ENCODE measurements around the gene APOBEC3F.
"Not testable (repeated sequence)": the region's sequence is repeated elsewhere in the genome, so short reads cannot be mapped to it uniquely, and the experiment has no call there.

APOBEC3F gene

GRCh38 chr22:39040538-39041296, at the start of gene APOBEC3F:
TSS of gene APOBEC3F (plus strand) at chr22:39040864. CDS start at chr22:39040961, 97 bp downstream.
- peak; percentile 79 for DNase-seq (ENCODE audit: low spot score)

GRCh38 chr22:38992871-38993371, 47.7 kb upstream of the APOBEC3F start:
- DNase-seq (ENCODE audit: low spot score), result not testable (repeated sequence)

DNA sequence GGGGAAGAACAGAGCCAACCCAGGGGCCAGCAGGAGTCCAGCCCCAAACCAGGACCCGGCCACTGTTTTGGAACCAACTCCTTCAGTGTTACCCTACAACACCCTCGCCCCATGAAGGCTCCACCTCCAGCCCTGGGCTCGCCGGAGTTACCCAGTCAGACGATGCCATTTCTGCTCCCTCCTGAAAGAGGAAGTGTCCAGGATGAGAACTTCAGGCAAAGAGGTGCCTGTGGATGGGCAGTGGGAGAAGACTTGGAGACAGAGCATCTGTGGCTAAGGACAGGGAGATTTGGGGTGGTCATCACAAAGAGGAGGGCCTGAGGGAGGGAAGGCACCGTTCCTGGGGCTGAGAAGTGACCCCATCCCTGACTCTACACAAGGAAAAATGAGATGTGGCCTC, 44.6 kb upstream of the APOBEC3F start:
- no peak for DNase-seq (ENCODE audit: low spot score)

- DNase-seq (ENCODE audit: low spot score), result no peak
These were observed 43.1 kb upstream of the APOBEC3F start for GRCh38 chr22:38997518-38997917.

DNA sequence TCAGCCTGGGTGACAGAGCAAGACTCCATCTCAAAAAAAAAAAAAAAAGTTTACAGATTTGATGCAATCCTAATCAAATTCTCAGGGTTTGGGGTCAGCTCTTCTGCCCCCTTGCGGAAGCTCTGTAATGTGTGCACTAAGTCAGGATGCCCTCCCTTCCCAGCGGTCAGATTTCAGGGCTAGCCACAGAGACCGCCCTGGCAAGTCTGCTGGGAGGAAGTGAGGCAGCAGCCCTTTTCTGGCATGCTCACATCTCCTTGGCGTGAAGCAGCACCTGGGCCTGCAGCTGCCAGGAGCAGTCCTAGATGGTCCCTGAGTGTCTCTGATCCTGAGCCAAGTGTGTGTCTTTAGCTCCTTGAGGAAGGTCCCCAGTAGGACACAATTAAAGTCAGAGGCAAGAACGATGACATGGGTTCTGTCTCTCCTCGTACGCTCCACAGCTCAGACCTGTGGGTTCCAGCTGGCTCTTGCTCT, 37.5 kb upstream of the APOBEC3F start:
- DNase-seq (ENCODE audit: low spot score), result peak; percentile 86

DNA sequence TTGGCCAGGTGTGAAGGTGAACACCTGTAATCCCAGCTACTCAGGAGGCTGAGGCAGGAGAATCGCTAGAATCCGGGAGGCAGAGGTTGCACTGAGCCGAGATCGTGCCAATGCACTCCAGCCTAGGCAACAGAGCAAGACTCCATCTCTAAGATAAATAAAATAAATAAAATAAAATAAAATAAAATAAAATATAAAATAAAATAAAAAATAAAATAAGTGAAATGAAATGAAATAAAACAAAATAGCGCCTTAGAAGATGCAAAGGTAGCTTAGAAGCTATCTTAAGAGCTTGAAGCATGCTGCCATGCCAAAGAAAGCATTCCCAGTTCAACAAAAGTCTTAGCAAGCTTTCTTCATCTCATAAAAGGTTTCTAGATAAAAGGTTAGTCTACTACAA, 33.5 kb upstream of the APOBEC3F start:
- no peak for DNase-seq (ENCODE audit: low spot score)

- not testable (repeated sequence) for DNase-seq (ENCODE audit: low spot score)
These were observed 32.3 kb upstream of the APOBEC3F start for GRCh38 chr22:39008271-39008850.

- DNase-seq (ENCODE audit: low spot score), result no peak
These were observed 29.7 kb upstream of the APOBEC3F start for GRCh38 chr22:39010946-39011345.

DNA sequence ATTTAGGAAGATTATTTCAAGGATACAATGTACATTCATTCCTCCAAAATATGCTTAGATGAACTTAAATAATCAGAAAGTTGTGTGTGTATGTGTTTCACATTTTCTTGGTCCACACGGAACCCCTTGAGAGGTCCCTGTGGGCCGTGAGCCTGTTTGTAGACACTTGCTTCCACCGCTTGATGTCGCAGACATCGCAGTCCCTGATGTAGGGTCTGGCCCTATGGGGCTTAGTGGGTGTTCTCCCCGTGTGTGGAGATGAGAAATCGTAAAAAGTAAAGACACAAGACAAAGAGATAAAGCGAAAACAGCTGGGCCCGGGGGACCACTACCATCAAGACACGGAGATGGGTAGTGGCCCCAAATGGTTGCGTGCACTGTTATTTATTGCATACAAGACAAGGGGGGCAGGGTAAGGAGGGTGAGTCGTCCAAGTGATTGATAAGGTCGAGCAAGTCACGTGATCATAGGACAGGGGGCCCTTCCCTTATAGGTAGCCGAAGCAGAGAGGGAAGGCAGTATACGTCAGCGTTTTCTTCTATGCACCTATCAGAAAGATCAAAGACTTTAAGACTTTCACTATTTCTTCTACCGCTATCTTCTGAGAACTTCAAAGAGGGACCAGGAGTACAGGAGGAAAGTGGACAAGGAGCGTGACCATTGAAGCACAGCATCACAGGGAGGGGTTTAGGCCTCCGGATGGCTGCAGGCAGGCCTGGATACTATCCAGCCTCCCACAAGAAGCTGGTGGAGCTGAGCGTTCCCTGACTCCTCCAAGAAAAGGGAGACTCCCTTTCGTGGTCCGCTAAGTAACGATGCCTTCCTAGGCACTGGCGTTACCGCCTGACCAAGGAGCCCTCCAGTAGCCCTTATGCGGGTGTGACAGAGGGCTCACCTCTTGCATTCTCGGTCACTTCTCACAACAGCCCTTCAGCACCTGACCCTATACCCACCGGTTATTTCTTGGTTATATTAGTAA, 27.8 kb upstream of the APOBEC3F start:
- DNase-seq (ENCODE audit: low spot score), result peak; percentile 26

GRCh38 chr22:39013561-39013941, 27.1 kb upstream of the APOBEC3F start:
- DNase-seq (ENCODE audit: low spot score), result not testable (repeated sequence)

DNA sequence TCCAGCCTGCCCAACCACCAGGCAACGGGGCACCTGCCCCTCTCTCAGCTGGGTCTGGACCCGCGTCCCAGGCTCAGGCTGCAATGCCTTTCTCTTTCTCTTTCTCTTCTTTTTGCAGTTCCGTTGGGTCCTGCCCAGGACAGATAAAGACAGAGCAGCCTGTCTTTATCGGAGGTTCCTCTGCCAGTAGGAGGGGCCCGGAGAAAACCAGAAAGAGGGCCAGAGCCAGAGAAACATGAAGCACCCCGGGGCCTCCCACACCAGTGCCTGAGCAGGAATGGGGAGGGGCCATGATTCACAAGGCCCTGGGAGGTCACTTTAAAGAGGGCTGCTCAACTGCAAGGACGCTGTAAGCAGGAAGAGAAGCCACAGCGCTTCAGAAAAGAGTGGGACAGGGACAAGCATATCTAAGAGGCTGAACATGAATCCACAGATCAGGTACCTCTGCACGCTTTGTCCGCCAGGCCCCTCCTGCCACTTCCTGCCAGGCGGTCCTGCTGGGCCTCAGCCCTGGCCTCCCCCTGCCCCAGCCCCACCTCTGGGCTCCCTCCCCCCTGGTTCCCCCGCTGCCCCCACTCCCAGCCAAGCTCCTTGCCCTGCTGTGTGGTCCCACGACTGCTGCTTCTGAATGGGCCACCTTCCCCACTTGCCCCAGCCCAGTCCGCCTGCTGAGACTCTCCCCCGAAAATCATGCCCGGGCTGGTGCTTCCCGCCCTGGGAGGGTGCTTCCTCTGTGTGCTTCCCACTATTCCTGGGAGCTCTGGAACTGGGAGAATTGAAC, 26.5 kb upstream of the APOBEC3F start, which contains the start of gene APOBEC3C:
Gene APOBEC3C, plus strand, starts transcription at position 316 of the 781 bp plus-strand sequence. Its CDS starts 106 bp downstream, at position 422.
- peak; percentile 88 for DNase-seq (ENCODE audit: low spot score)

DNA sequence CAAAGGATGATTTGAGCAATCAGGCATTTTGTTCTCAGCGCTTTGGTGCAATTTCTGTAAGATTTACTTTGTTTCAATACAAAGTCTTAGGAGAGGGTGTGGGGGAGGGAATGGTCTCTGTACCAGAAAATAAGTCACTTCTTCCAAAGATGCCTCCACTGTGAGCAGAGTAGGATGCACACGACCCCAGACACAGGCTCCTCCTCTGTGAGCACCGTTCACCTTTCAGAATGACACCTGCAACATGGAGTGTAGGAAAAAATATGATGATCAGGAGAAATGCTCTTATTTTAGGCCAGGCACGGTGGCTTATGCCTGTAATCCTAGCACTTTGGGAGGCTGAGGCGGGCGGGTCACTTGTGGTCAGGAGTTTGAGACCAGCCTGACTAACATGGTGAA, 25.9 kb upstream of the APOBEC3F start:
- DNase-seq (ENCODE audit: low spot score), result not testable (repeated sequence)

GRCh38 chr22:39016592-39016991, 24.1 kb upstream of the APOBEC3F start:
- DNase-seq (ENCODE audit: low spot score), result no peak

- DNase-seq (ENCODE audit: low spot score), result no peak
These were observed 22.9 kb upstream of the APOBEC3F start for GRCh38 chr22:39017596-39018365.

- DNase-seq (ENCODE audit: low spot score), result not testable (repeated sequence)
These were observed 20.5 kb upstream of the APOBEC3F start for GRCh38 chr22:39020021-39020651.

DNA sequence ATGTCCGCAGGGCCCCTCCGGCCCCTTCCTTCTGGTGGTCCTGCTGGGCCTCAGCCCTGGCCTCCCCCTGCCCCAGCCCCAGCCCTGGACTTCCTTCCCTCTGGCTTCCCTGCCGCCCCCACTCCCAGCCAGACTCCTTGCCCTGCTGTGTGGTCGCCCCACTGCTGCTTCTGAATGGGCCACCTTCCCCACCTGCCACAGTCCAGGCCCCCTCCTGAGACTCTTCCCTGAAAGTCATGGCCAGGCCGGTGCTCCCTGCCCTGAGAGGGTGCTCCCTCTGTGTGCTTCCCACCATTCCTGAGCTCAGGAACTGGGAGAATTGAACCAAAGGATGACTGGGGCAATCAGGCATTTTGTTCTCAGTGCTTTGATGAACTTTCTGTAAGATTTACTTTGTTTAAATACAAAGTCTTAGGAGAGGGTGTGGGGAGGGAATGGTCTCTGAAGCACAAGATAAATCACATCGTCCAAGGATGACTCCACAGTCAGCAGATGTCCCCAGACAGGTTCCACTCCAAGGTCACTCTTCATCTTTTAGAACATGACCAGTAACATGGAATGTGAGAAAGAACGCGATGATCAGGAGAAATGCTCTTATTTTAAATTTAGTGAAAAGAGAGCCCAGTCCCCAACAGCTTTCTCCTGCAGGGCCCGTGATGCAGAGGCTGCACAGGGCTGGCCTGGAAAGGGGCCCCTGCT, 19.0 kb upstream of the APOBEC3F start:
- no peak for DNase-seq (ENCODE audit: low spot score)

- DNase-seq (ENCODE audit: low spot score), result no peak
These were observed 15.9 kb upstream of the APOBEC3F start for GRCh38 chr22:39024519-39025308.

- DNase-seq (ENCODE audit: low spot score), result no peak
These were observed 14.0 kb upstream of the APOBEC3F start for GRCh38 chr22:39026509-39027150.
